ENCODE results near the gene ZDHHC6.

The ZDHHC6 gene

GRCh38 chr10:112429654-112430230 is 17.0 kb downstream of the ZDHHC6 start:
- TF ChIP-seq ZNF565 (CRISPR knock-in tag; conservative IDR thresholded peaks at IDR 0.05; ENCODE audit: low read depth): no peak
- TF ChIP-seq SNAI2 (CRISPR knock-in tag; IDR thresholded peaks at IDR 0.05): no peak
- ATAC-seq: no peak

DNA sequence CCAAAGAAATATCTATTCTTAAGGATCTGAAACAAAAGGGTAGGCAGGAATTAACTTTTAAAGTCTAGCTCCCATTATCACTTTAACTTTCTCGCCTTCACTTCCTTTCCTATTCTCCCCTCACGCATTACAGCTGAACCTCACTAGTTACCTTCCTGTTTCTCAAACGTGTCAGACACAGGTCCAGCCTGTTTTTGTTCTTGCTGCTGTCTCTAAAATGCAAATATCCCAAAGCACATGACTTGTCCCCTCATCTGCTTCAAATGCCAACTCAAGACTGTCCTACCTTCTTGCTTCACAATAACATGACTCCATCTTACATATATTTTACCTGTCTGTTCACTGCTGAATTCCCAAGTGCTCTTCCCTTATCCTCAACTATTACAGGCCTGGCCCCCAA is 17.6 kb downstream of the ZDHHC6 start:
- TF ChIP-seq ZC3H10 (CRISPR knock-in tag; IDR thresholded peaks at IDR 0.05) (no peak), SNAI2 (CRISPR knock-in tag; IDR thresholded peaks at IDR 0.05) (no peak), CSDC2 (CRISPR knock-in tag; IDR thresholded peaks at IDR 0.05) (no peak), ZFP30 (CRISPR knock-in tag; IDR thresholded peaks at IDR 0.05) (no peak), ZNF8 (CRISPR knock-in tag; IDR thresholded peaks at IDR 0.05) (no peak), ISL1 (CRISPR knock-in tag; IDR thresholded peaks at IDR 0.05) (no peak), ARNTL (CRISPR knock-in tag; IDR thresholded peaks at IDR 0.05; ENCODE audit: borderline replicate concordance, low read depth) (no peak)
- TF ChIP-seq, protein P1, sequence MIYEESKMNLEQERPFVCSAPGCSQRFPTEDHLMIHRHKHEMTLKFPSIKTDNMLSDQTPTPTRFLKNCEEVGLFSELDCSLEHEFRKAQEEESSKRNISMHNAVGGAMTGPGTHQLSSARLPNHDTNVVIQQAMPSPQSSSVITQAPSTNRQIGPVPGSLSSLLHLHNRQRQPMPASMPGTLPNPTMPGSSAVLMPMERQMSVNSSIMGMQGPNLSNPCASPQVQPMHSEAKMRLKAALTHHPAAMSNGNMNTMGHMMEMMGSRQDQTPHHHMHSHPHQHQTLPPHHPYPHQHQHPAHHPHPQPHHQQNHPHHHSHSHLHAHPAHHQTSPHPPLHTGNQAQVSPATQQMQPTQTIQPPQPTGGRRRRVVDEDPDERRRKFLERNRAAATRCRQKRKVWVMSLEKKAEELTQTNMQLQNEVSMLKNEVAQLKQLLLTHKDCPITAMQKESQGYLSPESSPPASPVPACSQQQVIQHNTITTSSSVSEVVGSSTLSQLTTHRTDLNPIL (CRISPR knock-in tag; IDR thresholded peaks at IDR 0.05; ENCODE audit: low read depth): no peak
- TF ChIP-seq, protein P2, sequence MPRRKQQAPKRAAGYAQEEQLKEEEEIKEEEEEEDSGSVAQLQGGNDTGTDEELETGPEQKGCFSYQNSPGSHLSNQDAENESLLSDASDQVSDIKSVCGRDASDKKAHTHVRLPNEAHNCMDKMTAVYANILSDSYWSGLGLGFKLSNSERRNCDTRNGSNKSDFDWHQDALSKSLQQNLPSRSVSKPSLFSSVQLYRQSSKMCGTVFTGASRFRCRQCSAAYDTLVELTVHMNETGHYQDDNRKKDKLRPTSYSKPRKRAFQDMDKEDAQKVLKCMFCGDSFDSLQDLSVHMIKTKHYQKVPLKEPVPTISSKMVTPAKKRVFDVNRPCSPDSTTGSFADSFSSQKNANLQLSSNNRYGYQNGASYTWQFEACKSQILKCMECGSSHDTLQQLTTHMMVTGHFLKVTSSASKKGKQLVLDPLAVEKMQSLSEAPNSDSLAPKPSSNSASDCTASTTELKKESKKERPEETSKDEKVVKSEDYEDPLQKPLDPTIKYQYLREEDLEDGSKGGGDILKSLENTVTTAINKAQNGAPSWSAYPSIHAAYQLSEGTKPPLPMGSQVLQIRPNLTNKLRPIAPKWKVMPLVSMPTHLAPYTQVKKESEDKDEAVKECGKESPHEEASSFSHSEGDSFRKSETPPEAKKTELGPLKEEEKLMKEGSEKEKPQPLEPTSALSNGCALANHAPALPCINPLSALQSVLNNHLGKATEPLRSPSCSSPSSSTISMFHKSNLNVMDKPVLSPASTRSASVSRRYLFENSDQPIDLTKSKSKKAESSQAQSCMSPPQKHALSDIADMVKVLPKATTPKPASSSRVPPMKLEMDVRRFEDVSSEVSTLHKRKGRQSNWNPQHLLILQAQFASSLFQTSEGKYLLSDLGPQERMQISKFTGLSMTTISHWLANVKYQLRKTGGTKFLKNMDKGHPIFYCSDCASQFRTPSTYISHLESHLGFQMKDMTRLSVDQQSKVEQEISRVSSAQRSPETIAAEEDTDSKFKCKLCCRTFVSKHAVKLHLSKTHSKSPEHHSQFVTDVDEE (CRISPR knock-in tag; IDR thresholded peaks at IDR 0.05): no peak
- ATAC-seq: no peak

GRCh38 chr10:112426111-112426510 is 20.6 kb downstream of the ZDHHC6 start:
- TF ChIP-seq ISL1 (CRISPR knock-in tag; IDR thresholded peaks at IDR 0.05) (no peak), RARB (CRISPR knock-in tag; IDR thresholded peaks at IDR 0.05) (no peak), PATZ1 (CRISPR knock-in tag; IDR thresholded peaks at IDR 0.05; ENCODE audit: borderline replicate concordance) (no peak), ZNF70 (CRISPR knock-in tag; IDR thresholded peaks at IDR 0.05) (no peak), TOX (CRISPR knock-in tag; IDR thresholded peaks at IDR 0.05; ENCODE audit: borderline replicate concordance) (no peak), PPARA (CRISPR knock-in tag; IDR thresholded peaks at IDR 0.05; ENCODE audit: borderline replicate concordance) (no peak)
- no peak for ATAC-seq

GRCh38 chr10:112424651-112425050 is 22.1 kb downstream of the ZDHHC6 start:
- no peak for ATAC-seq

GRCh38 chr10:112421731-112422130 is 25.0 kb downstream of the ZDHHC6 start:
- no peak for ATAC-seq
- TF ChIP-seq ESRRG (CRISPR knock-in tag; IDR thresholded peaks at IDR 0.05): no peak
- no peak for TF ChIP-seq ZNF565 (CRISPR knock-in tag; conservative IDR thresholded peaks at IDR 0.05; ENCODE audit: low read depth)
- TF ChIP-seq PATZ1 (CRISPR knock-in tag; IDR thresholded peaks at IDR 0.05; ENCODE audit: borderline replicate concordance): no peak
- TF ChIP-seq OSR1 (CRISPR knock-in tag; IDR thresholded peaks at IDR 0.05): no peak
- no peak for TF ChIP-seq RARB (CRISPR knock-in tag; IDR thresholded peaks at IDR 0.05)
- no peak for TF ChIP-seq ZFP30 (CRISPR knock-in tag; IDR thresholded peaks at IDR 0.05)
- TF ChIP-seq SNAI2 (CRISPR knock-in tag; IDR thresholded peaks at IDR 0.05): no peak
- TF ChIP-seq ISL1 (CRISPR knock-in tag; IDR thresholded peaks at IDR 0.05): no peak
- no peak for TF ChIP-seq TCF4 (CRISPR knock-in tag; IDR thresholded peaks at IDR 0.05; ENCODE audit: borderline replicate concordance)
- TF ChIP-seq ZFP3 (CRISPR knock-in tag; IDR thresholded peaks at IDR 0.05): no peak
- TF ChIP-seq BACH2 (CRISPR knock-in tag; IDR thresholded peaks at IDR 0.05; ENCODE audit: borderline replicate concordance): no peak
- TF ChIP-seq GLIS3 (CRISPR knock-in tag; IDR thresholded peaks at IDR 0.05): no peak
- no peak for TF ChIP-seq TOX (CRISPR knock-in tag; IDR thresholded peaks at IDR 0.05; ENCODE audit: borderline replicate concordance)
- TF ChIP-seq, protein P1 (CRISPR knock-in tag; IDR thresholded peaks at IDR 0.05; ENCODE audit: low read depth): no peak
- TF ChIP-seq, protein P2 (CRISPR knock-in tag; IDR thresholded peaks at IDR 0.05): no peak

More at GRCh38 chr10:112424651-112425050, 22.1 kb downstream of the ZDHHC6 start:
- no peak for TF ChIP-seq GLIS3 (CRISPR knock-in tag; IDR thresholded peaks at IDR 0.05)
- no peak for TF ChIP-seq ZNF8 (CRISPR knock-in tag; IDR thresholded peaks at IDR 0.05)
